DOHH2 (cell line): Measurements from ENCODE around the gene SNTB2.

Experiments used
- H3F3A ChIP-seq: fragments of 200-600 bp; sonication (generic), shearing (Covaris generic); 2 replicates; pipeline ENCODE4 v1.6.0; 2016; ENCODE audit warnings: antibody characterized with exemption, mild to moderate bottlenecking; ENCODE audit not compliant: control insufficient read depth, insufficient read depth
- H3K27ac ChIP-seq: fragments of 200-600 bp; sonication (generic); 2 replicates; pipeline ENCODE4 v1.5.1; 2014; ENCODE audit warnings: low read depth, mild to moderate bottlenecking, low read length, moderate library complexity
- H3K27me3 ChIP-seq: fragments of 200-600 bp; sonication (generic); 2 replicates; pipeline ENCODE4 v1.6.1; 2014; ENCODE audit warnings: mild to moderate bottlenecking, low read length, mixed read lengths; ENCODE audit not compliant: control insufficient read depth
- H3K36me3 ChIP-seq: fragments of 200-600 bp; sonication (generic); 2 replicates; pipeline ENCODE4 v1.6.1; 2014; ENCODE audit warnings: mild to moderate bottlenecking, low read length, moderate library complexity, mixed read lengths; ENCODE audit not compliant: control insufficient read depth
- H3K4me1 ChIP-seq: fragments of 200-600 bp; sonication (generic); 2 replicates; pipeline ENCODE4 v1.6.1; 2014; ENCODE audit warnings: mild to moderate bottlenecking, low read length, mixed read lengths; ENCODE audit not compliant: control insufficient read depth
- H3K4me2 ChIP-seq: fragments of 200-600 bp; sonication (generic); 2 replicates; pipeline ENCODE4 v1.6.0; 2014; ENCODE audit warnings: mild to moderate bottlenecking, low read length, moderate library complexity
- H3K4me3 ChIP-seq: fragments of 200-600 bp; sonication (generic); 2 replicates; pipeline ENCODE4 v1.5.1; 2014; ENCODE audit warnings: mild to moderate bottlenecking, low read length, mixed read lengths
- H3K79me2 ChIP-seq: fragments of 200-600 bp; sonication (generic); 2 replicates; pipeline ENCODE4 v1.6.1; 2014; ENCODE audit warnings: mild to moderate bottlenecking, low read length, mixed read lengths; ENCODE audit not compliant: control insufficient read depth
- H3K9me2 ChIP-seq: fragments of 200-600 bp; sonication (generic); replicated peaks from 2 replicates; pipeline ENCODE4 v1.6.1; 2014; ENCODE audit warnings: mild to moderate bottlenecking, low read length, mixed read lengths; ENCODE audit not compliant: control insufficient read depth
- H3K9me3 ChIP-seq: fragments of 200-600 bp; sonication (generic); 2 replicates; pipeline ENCODE4 v1.6.1; 2014; ENCODE audit warnings: antibody characterized with exemption, low read length, mixed read lengths; ENCODE audit not compliant: control insufficient read depth, insufficient read depth
- H4K20me1 ChIP-seq: fragments of 200-600 bp; sonication (generic); 2 replicates; pipeline ENCODE4 v1.6.0; 2014; ENCODE audit warnings: low read depth, mild to moderate bottlenecking, antibody characterized with exemption, low read length, moderate library complexity; ENCODE audit not compliant: control insufficient read depth, insufficient read depth
- CTCF ChIP-seq: fragments of 200-600 bp; sonication (generic); IDR thresholded peaks from one replicate; pipeline ENCODE4 v1.5.1; 2014; ENCODE audit warnings: antibody characterized with exemption, mild to moderate bottlenecking, low read depth, low read length; ENCODE audit not compliant: poor library complexity, severe bottlenecking
- EZH2phosphoT487 ChIP-seq: fragments of 200-600 bp; sonication (generic); IDR thresholded peaks from 2 replicates; pipeline ENCODE4 v1.6.1; 2017; ENCODE audit warnings: borderline replicate concordance, mild to moderate bottlenecking, antibody characterized with exemption, low read length, moderate library complexity, mixed read lengths

SNTB2 gene

GRCh38 chr16:69350536-69351133 lies 163.7 kb downstream of the SNTB2 start:
- H3K27ac ChIP-seq, result no peak overlapping the region
- no peak overlapping the region for H3K4me2 ChIP-seq
- H4K20me1 ChIP-seq, result no peaks in the 10 kb centered on the region; the same call in 1 of the 2 replicates
- no peak overlapping the region for H3K4me3 ChIP-seq
- H3K79me2 ChIP-seq, result no peaks in the 10 kb centered on the region
- H3K36me3 ChIP-seq, result peaks cover 40% of the 10 kb centered on the region
- TF ChIP-seq CTCF (no peak), EZH2phosphoT487 (no peak)
- no peaks in the 10 kb centered on the region for H3K9me3 ChIP-seq
- H3K9me2 ChIP-seq, result no peaks in the 10 kb centered on the region
- H3K27me3 ChIP-seq, result no peaks in the 10 kb centered on the region
- peaks cover 8% of the 10 kb centered on the region for H3K4me1 ChIP-seq
- H3F3A ChIP-seq, result peaks cover 16% of the 10 kb centered on the region

- H3K36me3 ChIP-seq, result peaks cover 40% of the 10 kb centered on the region
- no peaks in the 10 kb centered on the region for H3K27me3 ChIP-seq
- H3F3A ChIP-seq, result peaks cover 9% of the 10 kb centered on the region
- TF ChIP-seq EZH2phosphoT487, result no peak
- no peak for TF ChIP-seq CTCF
- H3K9me2 ChIP-seq, result no peaks in the 10 kb centered on the region
- no peaks in the 10 kb centered on the region for H3K9me3 ChIP-seq
- H3K79me2 ChIP-seq, result no peaks in the 10 kb centered on the region
- no peak within 1 kb of the TSS for H3K4me2 ChIP-seq
- no peak within 1 kb of the TSS for H3K4me3 ChIP-seq
- no peaks in the 10 kb centered on the region for H4K20me1 ChIP-seq
- H3K4me1 ChIP-seq, result peaks cover under 1% of the 10 kb centered on the region; the same call in 1 of the 2 replicates
- no peak within 1 kb of the TSS for H3K27ac ChIP-seq
Measured at GRCh38 chr16:69351309-69352027, 164.5 kb downstream of the SNTB2 start, which contains the start of gene TMED6. Gene TMED6, minus strand, starts transcription at chr16:69351786. Its CDS starts 33 bp downstream, at chr16:69351753.
